DOHH2 (cell line): ENCODE results near the gene ENDOV.

Experiments
- H3F3A ChIP-seq: fragments of 200-600 bp; sonication (generic), shearing (Covaris generic); 2 replicates; pipeline ENCODE4 v1.6.0; 2016; ENCODE audit warnings: antibody characterized with exemption, mild to moderate bottlenecking; ENCODE audit not compliant: control insufficient read depth, insufficient read depth
- H3K27ac ChIP-seq: fragments of 200-600 bp; sonication (generic); 2 replicates; pipeline ENCODE4 v1.5.1; 2014; ENCODE audit warnings: low read depth, mild to moderate bottlenecking, low read length, moderate library complexity
- H3K27me3 ChIP-seq: fragments of 200-600 bp; sonication (generic); 2 replicates; pipeline ENCODE4 v1.6.1; 2014; ENCODE audit warnings: mild to moderate bottlenecking, low read length, mixed read lengths; ENCODE audit not compliant: control insufficient read depth
- H3K36me3 ChIP-seq: fragments of 200-600 bp; sonication (generic); 2 replicates; pipeline ENCODE4 v1.6.1; 2014; ENCODE audit warnings: mild to moderate bottlenecking, low read length, moderate library complexity, mixed read lengths; ENCODE audit not compliant: control insufficient read depth
- H3K4me1 ChIP-seq: fragments of 200-600 bp; sonication (generic); 2 replicates; pipeline ENCODE4 v1.6.1; 2014; ENCODE audit warnings: mild to moderate bottlenecking, low read length, mixed read lengths; ENCODE audit not compliant: control insufficient read depth
- H3K4me2 ChIP-seq: fragments of 200-600 bp; sonication (generic); 2 replicates; pipeline ENCODE4 v1.6.0; 2014; ENCODE audit warnings: mild to moderate bottlenecking, low read length, moderate library complexity
- H3K4me3 ChIP-seq: fragments of 200-600 bp; sonication (generic); 2 replicates; pipeline ENCODE4 v1.5.1; 2014; ENCODE audit warnings: mild to moderate bottlenecking, low read length, mixed read lengths
- H3K79me2 ChIP-seq: fragments of 200-600 bp; sonication (generic); 2 replicates; pipeline ENCODE4 v1.6.1; 2014; ENCODE audit warnings: mild to moderate bottlenecking, low read length, mixed read lengths; ENCODE audit not compliant: control insufficient read depth
- H3K9me2 ChIP-seq: fragments of 200-600 bp; sonication (generic); replicated peaks from 2 replicates; pipeline ENCODE4 v1.6.1; 2014; ENCODE audit warnings: mild to moderate bottlenecking, low read length, mixed read lengths; ENCODE audit not compliant: control insufficient read depth
- H3K9me3 ChIP-seq: fragments of 200-600 bp; sonication (generic); 2 replicates; pipeline ENCODE4 v1.6.1; 2014; ENCODE audit warnings: antibody characterized with exemption, low read length, mixed read lengths; ENCODE audit not compliant: control insufficient read depth, insufficient read depth
- H4K20me1 ChIP-seq: fragments of 200-600 bp; sonication (generic); 2 replicates; pipeline ENCODE4 v1.6.0; 2014; ENCODE audit warnings: low read depth, mild to moderate bottlenecking, antibody characterized with exemption, low read length, moderate library complexity; ENCODE audit not compliant: control insufficient read depth, insufficient read depth
- EZH2phosphoT487 ChIP-seq: fragments of 200-600 bp; sonication (generic); IDR thresholded peaks from 2 replicates; pipeline ENCODE4 v1.6.1; 2017; ENCODE audit warnings: borderline replicate concordance, mild to moderate bottlenecking, antibody characterized with exemption, low read length, moderate library complexity, mixed read lengths
- TF ChIP-seq, protein P1 (sequence below): fragments of 200-600 bp; sonication (generic); IDR thresholded peaks from one replicate; pipeline ENCODE4 v1.5.1; 2014; ENCODE audit warnings: antibody characterized with exemption, mild to moderate bottlenecking, low read depth, low read length; ENCODE audit not compliant: poor library complexity, severe bottlenecking

The ENDOV gene

DNA sequence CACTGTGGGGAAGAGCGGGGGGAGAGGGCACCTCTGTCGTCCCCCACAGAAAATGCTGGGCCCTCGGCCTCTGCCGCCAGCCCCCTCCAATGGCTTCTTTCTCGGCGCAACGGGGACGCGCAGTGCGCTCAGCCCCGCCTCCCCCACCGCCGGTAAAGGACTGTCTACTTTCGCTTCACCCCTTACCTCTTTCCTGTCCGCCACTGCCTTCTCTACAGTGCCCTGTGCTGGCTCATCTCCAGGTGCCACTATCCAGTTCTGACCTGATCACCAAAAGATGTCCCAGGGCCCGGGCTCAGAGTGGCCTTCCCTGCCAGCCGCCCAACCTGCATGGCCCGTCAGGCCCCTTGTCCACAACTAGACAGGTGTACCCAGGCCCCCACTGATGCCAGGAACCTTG, 7.3 kb downstream of the ENDOV start:
- Histone ChIP-seq H3K36me3 (no peaks in the 10 kb centered on the region), H4K20me1 (no peaks in the 10 kb centered on the region), H3K9me2 (no peaks in the 10 kb centered on the region), H3F3A (no peaks in the 10 kb centered on the region), H3K79me2 (no peaks in the 10 kb centered on the region), H3K4me3 (no peak overlapping the region), H3K4me2 (no peak overlapping the region), H3K27me3 (peaks cover 20% of the 10 kb centered on the region), H3K27ac (no peak overlapping the region), H3K4me1 (peaks cover 11% of the 10 kb centered on the region; the same call in 1 of the 2 replicates), H3K9me3 (no peaks in the 10 kb centered on the region)
- no peak for TF ChIP-seq EZH2phosphoT487
- TF ChIP-seq, protein P1, sequence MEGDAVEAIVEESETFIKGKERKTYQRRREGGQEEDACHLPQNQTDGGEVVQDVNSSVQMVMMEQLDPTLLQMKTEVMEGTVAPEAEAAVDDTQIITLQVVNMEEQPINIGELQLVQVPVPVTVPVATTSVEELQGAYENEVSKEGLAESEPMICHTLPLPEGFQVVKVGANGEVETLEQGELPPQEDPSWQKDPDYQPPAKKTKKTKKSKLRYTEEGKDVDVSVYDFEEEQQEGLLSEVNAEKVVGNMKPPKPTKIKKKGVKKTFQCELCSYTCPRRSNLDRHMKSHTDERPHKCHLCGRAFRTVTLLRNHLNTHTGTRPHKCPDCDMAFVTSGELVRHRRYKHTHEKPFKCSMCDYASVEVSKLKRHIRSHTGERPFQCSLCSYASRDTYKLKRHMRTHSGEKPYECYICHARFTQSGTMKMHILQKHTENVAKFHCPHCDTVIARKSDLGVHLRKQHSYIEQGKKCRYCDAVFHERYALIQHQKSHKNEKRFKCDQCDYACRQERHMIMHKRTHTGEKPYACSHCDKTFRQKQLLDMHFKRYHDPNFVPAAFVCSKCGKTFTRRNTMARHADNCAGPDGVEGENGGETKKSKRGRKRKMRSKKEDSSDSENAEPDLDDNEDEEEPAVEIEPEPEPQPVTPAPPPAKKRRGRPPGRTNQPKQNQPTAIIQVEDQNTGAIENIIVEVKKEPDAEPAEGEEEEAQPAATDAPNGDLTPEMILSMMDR = no peak

- no peaks in the 10 kb centered on the region for H3K9me2 ChIP-seq
- peaks cover 20% of the 10 kb centered on the region for H3K27me3 ChIP-seq
- no peaks in the 10 kb centered on the region for H4K20me1 ChIP-seq
- TF ChIP-seq EZH2phosphoT487 = no peak
- TF ChIP-seq, protein P1 = no peak
- no peak overlapping the region for H3K4me2 ChIP-seq
- H3F3A ChIP-seq = no peaks in the 10 kb centered on the region
- H3K79me2 ChIP-seq = no peaks in the 10 kb centered on the region
- peaks cover 11% of the 10 kb centered on the region; the same call in 1 of the 2 replicates for H3K4me1 ChIP-seq
- H3K4me3 ChIP-seq = no peak overlapping the region
- H3K9me3 ChIP-seq = no peaks in the 10 kb centered on the region
- H3K36me3 ChIP-seq = no peaks in the 10 kb centered on the region
- H3K27ac ChIP-seq = no peak overlapping the region
Observed at GRCh38 chr17:80422981-80423380, 8.0 kb downstream of the ENDOV start.

DNA sequence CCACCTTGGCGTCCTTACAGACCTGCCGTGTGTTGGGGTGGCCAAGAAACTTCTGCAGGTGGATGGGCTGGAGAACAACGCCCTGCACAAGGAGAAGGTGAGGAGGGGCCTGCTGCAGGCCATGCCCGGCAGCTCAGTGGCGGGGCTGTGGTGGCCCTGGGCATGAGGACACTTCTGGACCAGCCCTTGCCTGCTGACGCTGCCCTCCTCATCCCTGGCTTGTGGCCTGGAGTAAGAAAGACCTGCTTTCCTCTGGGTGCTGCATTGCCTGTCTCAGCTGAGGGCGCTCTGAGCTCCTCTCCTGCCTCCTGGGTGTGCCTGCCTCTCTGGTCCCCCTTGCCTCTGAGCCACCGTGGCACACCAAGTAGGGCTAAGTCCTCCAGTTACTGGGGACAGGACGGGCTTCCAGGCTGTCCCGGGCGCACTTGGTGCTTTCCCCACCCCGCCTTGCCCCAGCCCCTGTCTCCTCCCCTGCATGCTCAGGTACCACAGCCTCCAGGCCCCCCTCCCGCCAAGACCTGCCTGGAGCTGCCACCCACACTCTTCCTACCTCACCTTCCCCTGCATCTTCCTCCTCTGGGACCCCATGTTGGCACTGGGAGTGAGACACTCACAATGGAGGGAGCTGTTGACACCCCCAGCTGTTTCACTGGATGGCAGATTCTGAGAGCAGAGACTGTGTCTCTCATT, 8.7 kb downstream of the ENDOV start:
- H3K79me2 ChIP-seq = no peaks in the 10 kb centered on the region
- peaks cover 11% of the 10 kb centered on the region; the same call in 1 of the 2 replicates for H3K4me1 ChIP-seq
- no peaks in the 10 kb centered on the region for H4K20me1 ChIP-seq
- no peaks in the 10 kb centered on the region for H3K9me3 ChIP-seq
- no peaks in the 10 kb centered on the region for H3F3A ChIP-seq
- TF ChIP-seq EZH2phosphoT487 = no peak
- TF ChIP-seq, protein P1 = no peak
- no peak overlapping the region for H3K4me3 ChIP-seq
- H3K27me3 ChIP-seq = peaks cover 20% of the 10 kb centered on the region
- no peak overlapping the region for H3K4me2 ChIP-seq
- no peaks in the 10 kb centered on the region for H3K36me3 ChIP-seq
- H3K27ac ChIP-seq = no peak overlapping the region
- H3K9me2 ChIP-seq = no peaks in the 10 kb centered on the region
